HL-60 (cell line): ENCODE results near the gene PRPF39.

ENCODE experiments used
- DNase-seq, 2 experiments: peaks; one replicate each; pipeline ENCODE4 v3.0.0-alpha.2; 2010 to 2020; ENCODE audit warnings: low read depth in 1 of 2, low spot score in 1 of 2
- H3K27ac ChIP-seq: fragments of 250-450 bp; sonication (Bioruptor Pico); replicated peaks from 2 replicates; pipeline ENCODE4 v1.5.1; 2020; ENCODE audit warnings: mild to moderate bottlenecking, moderate library complexity
- H3K27me3 ChIP-seq: fragments of 250-450 bp; sonication (Bioruptor Pico); 2 replicates; pipeline ENCODE4 v1.5.1; 2021; ENCODE audit warnings: mild to moderate bottlenecking, moderate library complexity; ENCODE audit not compliant: insufficient read depth, poor library complexity, severe bottlenecking
- H3K4me3 ChIP-seq: replicated peaks from 2 replicates; pipeline ENCODE4 v1.5.1; 2011; ENCODE audit warnings: mild to moderate bottlenecking, control low read depth, low read length; ENCODE audit not compliant: insufficient read depth
- CTCF ChIP-seq: IDR thresholded peaks from one replicate; pipeline ENCODE4 v1.5.1; 2011; ENCODE audit warnings: low read length, control low read depth, inconsistent platforms; ENCODE audit not compliant: insufficient read depth
- GABPA ChIP-seq: IDR thresholded peaks from 2 replicates; pipeline ENCODE4 v1.6.1; 2012; ENCODE audit warnings: low read depth
- POLR2AphosphoS5 ChIP-seq: IDR thresholded peaks from 2 replicates; pipeline ENCODE4 v1.6.1; 2012; ENCODE audit warnings: low read depth
- REST ChIP-seq: IDR thresholded peaks from 2 replicates; pipeline ENCODE4 v1.6.1; 2012; ENCODE audit warnings: low read depth; ENCODE audit not compliant: insufficient replicate concordance
- SPI1 ChIP-seq: IDR thresholded peaks from 2 replicates; pipeline ENCODE4 v1.6.1; 2012; ENCODE audit warnings: low read depth, mild to moderate bottlenecking, borderline replicate concordance

Gene PRPF39

GRCh38 chr14:45096218-45096617 lies 12.3 kb downstream of the PRPF39 start:
- no peak for DNase-seq
- TF ChIP-seq POLR2AphosphoS5: no peak
- no peak for TF ChIP-seq SPI1
- TF ChIP-seq REST: no peak
- TF ChIP-seq GABPA: no peak
- no peak overlapping the region for H3K4me3 ChIP-seq
- H3K27ac ChIP-seq: no peak overlapping the region
- H3K27me3 ChIP-seq: no peaks in the 10 kb centered on the region

GRCh38 chr14:45103806-45104205 lies 19.9 kb downstream of the PRPF39 start:
- no peak for TF ChIP-seq SPI1
- Histone ChIP-seq H3K27ac (no peak overlapping the region), H3K4me3 (no peak overlapping the region), H3K27me3 (no peaks in the 10 kb centered on the region)
- DNase-seq: no peak

- no peak for TF ChIP-seq POLR2AphosphoS5
- no peak for DNase-seq
- H3K4me3 ChIP-seq: no peak overlapping the region
- no peak overlapping the region for H3K27ac ChIP-seq
- H3K27me3 ChIP-seq: no peaks in the 10 kb centered on the region
Measured at GRCh38 chr14:45104561-45104960, 20.6 kb downstream of the PRPF39 start.

- no peak overlapping the region for H3K4me3 ChIP-seq
- TF ChIP-seq SPI1: no peak
- no peak for TF ChIP-seq CTCF
- TF ChIP-seq POLR2AphosphoS5: no peak
- no peak for TF ChIP-seq GABPA
- TF ChIP-seq REST: no peak
- DNase-seq: no peak
- H3K27me3 ChIP-seq: no peaks in the 10 kb centered on the region
- no peak overlapping the region for H3K27ac ChIP-seq
Measured at GRCh38 chr14:45112896-45113781, 29.2 kb downstream of the PRPF39 start.

- Histone ChIP-seq H3K27ac (no peak overlapping the region), H3K4me3 (no peak overlapping the region), H3K27me3 (no peaks in the 10 kb centered on the region)
- no peak for DNase-seq
- no peak for TF ChIP-seq SPI1
- no peak for TF ChIP-seq POLR2AphosphoS5
- TF ChIP-seq GABPA: no peak
Measured at GRCh38 chr14:45114327-45114726, 30.4 kb downstream of the PRPF39 start.

- H3K4me3 ChIP-seq: no peak overlapping the region
- no peak for TF ChIP-seq POLR2AphosphoS5
- no peak for TF ChIP-seq GABPA
- no peak for TF ChIP-seq SPI1
- TF ChIP-seq REST: no peak
- no peak for TF ChIP-seq CTCF
- no peak for DNase-seq
- H3K27ac ChIP-seq: no peak overlapping the region
- no peaks in the 10 kb centered on the region for H3K27me3 ChIP-seq
Measured at GRCh38 chr14:45118594-45118993, 34.7 kb downstream of the PRPF39 start.
